ENCODE results near the gene NUP88.
"Not testable (repeated sequence)": the region's sequence is repeated elsewhere in the genome, so short reads cannot be mapped to it uniquely, and the experiment has no call there.

NUP88 gene

GRCh38 chr17:5419356-5419958 is at the start of gene NUP88:
Gene NUP88, minus strand, starts transcription at chr17:5419662. Its CDS starts 12 bp downstream, at chr17:5419650.
- DNase-seq: peak; percentile 94

- DNase-seq: peak; percentile 23
Observed at GRCh38 chr17:5468075-5468473, 48.6 kb upstream of the NUP88 start.

DNA sequence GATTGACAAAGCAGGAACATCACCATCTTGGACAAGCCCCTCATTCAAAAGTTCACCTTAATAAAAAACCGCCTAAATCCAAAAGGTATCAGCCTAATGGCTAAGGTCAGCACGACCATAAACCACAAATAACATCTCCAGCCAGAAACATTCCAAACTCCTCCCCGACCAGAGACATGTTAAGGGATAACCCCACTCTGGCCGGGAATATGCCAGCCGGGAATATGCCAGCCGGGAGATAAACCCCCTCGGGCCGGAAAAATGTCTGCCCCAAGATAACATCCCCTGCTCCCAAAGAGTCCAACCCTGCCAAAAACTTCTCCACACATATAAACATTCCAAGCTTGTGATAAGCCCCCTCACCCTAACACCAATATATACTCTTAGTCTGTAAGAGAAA is 48.0 kb upstream of the NUP88 start:
- DNase-seq: no peak

- no peak for DNase-seq
Observed at GRCh38 chr17:5466295-5466694, 46.8 kb upstream of the NUP88 start.

DNA sequence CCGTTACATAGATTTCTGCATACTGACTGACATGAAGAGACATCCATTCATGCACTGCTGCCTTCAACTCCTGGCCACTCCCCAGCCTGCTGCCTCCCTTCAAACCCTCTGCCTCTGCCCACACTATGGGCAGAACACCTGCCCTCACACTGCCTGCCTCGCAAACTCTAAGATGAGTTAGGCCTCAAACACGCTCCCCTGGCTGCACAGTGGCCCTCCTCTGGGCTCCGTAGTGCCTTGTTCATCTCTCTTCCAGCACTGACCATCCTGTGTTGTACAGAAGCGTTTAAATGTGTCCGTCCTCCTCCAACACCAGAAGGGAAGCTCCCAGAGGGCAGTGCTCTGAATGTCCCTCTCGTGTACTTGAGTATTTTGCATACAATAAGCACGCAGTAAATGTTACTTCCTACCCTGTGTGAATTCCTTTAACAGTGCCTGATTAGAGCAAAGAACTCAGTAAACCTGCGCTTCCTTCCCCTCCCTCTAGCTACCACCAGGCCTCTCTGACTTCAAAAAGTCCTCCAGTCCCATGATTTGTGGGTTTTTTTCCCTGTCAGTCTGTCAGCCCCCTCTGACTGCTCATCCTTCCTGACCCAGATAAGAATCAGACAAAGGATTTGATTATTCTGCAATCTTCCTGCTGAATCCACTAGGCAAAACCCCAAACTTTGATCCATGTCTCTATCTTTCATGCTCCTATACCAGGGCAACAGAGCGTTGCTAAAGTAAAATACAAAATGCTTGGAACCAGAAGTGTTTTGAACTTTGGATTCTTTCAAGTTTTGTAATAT is 45.5 kb upstream of the NUP88 start:
- DNase-seq: no peak

DNA sequence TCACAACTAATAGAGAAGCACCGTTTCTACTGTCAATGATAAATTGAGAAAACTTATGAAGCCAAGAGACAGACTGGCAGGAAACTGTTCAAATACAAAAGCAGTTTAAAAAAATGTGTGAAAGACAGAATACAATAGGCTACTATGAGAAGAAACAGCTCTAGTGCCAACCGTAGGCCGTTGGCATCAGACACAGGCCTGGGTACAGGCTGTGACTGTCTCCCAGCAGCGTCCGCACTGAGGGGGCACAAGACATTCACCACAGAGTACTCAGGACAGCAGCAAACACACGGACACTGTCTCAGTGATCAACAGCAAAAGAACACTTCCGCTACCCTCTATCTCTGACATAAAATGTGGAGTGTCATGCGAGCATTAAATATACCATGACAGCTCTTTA is 27.3 kb upstream of the NUP88 start:
- DNase-seq: no peak

GRCh38 chr17:5444209-5444608 is 24.7 kb upstream of the NUP88 start:
- no peak for DNase-seq

GRCh38 chr17:5443728-5444127 is 24.3 kb upstream of the NUP88 start:
- DNase-seq: no peak

DNA sequence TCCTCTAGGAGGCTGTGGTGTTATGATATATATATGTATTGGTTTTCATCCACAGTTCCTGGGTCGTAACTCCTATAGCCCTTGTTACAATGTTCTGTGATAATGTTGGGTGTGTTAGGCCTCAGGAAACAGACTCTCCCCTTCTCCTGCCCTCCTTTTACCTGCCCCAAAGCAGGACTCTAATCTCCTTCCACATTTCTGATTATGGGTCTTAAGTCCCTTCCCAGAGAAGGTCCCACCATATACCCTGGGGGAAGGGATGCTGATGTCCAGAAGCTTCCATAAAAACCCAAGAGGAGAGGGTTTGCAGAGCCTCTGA is 19.9 kb upstream of the NUP88 start:
- DNase-seq: no peak

DNA sequence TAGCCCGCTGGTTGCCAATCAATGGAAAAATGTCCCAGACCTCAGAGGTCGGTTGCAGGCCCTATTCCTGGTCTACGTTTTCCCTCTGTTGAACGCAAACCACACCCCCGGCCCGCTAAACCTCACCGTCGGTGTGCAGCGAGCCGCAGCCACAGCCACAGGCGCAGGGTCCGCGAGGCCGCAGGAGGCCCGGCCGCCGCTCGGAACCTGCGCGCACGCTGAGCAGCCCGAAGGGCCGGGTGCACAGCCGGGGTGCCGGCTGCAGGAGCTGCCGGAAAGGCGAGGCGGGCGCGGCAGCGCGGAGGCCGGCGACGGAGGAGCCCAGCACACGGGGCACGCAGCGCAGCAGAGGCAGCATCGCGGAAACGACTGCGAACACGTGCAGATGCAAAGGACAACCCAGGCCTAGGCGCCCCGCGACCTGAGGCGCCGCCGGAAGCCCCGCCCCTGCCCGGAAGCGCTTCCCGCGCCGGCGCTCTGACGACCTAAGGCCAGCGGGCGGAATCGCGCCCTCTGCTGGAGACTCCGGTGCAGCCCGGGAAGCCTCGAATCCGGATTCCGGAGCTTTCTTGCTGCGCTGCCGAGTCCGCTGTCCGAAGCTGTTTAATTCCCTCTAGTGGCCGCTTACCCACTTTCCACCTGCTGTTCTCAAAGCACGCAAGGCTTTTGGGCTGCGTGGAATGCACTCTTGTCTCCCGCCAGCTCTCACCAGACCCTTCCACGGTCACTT is 19.4 kb upstream of the NUP88 start, which contains the start of gene C1QBP:
Gene C1QBP (minus strand): TSS at position 440 of the 730 bp plus-strand sequence. CDS start 82 bp downstream, at position 358.
- peak; percentile 88 for DNase-seq

- no peak for DNase-seq
Observed at GRCh38 chr17:5437721-5438317, 18.4 kb upstream of the NUP88 start.

DNA sequence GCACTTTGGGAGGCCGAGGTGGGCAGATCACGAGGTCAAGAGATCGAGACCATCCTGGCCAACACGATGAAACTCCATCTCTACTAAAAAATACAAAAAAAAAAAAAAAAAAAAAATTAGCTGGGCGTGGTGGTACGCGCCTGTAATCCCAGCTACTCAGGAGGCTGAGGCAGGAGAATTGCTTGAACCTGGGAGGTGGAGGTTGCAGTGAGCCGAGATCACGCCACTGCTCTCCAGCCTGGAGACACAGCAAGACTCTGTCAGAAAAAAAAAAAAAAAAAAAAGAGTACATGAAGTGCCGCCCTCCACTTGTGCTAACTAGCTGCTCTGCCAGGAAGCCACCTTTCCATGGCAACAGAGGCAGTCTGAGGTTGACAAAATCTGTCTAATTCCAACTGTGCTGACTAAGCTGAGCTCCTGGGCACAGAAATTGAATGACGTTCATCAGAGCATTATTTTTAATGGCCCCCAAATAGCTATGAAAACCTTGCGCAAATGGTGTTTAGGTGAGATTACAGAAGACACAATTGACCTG is 16.4 kb upstream of the NUP88 start:
- not testable (repeated sequence) for DNase-seq

GRCh38 chr17:5434984-5435383 is 15.5 kb upstream of the NUP88 start:
- no peak for DNase-seq

- no peak for DNase-seq
Observed at GRCh38 chr17:5431949-5432556, 12.6 kb upstream of the NUP88 start.

- not testable (repeated sequence) for DNase-seq
Observed at GRCh38 chr17:5431234-5431633, 11.8 kb upstream of the NUP88 start.

GRCh38 chr17:5430413-5430999 is 11.0 kb upstream of the NUP88 start:
- no peak for DNase-seq

GRCh38 chr17:5429191-5429887 is 9.9 kb upstream of the NUP88 start:
- DNase-seq: no peak

DNA sequence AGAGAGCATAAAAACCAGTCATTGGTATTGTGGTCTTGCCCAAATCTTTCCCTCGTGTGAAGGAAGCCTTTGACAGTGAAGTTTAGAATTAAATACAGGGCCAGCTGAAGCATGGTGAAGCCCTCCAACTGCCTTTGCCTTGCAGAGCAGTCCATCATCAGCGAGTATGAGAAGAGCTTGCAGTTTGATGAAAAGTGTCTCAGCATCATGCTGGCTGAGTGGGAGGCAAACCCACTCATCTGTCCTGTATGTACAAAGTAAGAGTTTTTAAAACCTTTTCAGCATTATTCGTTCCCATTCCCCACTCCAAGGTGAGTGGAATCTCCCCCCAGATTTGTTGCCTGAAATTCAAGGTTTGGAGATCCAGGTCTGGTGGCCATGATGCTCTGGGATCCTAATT is 6.4 kb upstream of the NUP88 start:
- no peak for DNase-seq

DNA sequence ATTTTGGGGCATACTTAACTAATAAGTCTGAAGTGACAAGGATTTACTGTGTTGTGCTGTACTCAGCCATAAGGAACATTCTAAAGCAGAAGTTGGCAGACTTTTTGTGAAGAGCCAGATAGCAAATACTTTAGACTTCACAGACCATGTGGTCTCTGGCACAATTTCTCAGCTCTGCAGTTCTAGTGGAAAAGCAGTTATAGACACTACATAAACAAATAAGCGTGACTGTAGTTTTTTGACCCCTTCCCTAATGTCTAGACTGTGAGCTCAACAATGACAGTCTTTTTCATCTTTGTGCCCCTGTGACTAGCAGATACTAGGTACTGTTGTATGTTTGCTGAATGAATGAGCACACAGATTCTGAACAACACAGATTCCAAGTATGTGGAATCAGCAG is 5.4 kb upstream of the NUP88 start:
- no peak for DNase-seq

DNA sequence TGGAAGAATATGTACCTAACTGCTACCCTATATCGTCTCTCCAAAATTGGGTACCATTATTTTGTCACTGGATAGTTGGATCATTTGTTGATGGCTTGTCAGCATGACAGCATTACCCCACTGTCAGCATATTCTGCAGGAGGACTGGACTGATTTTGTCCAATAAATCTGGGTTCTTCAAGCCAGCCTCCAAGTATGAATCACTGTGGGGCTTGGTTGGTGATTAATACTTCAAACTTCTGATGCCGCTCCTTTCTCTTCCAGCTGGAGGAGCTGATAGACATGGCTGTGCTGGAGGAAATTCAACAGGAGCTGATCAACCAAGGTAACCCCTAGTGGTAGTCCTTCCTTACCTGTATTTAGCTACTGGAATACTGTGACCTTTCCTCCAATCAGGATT is 3.0 kb upstream of the NUP88 start:
- DNase-seq: no peak

GRCh38 chr17:5419959-5420653 is 644 bp upstream of the NUP88 start, which contains the start of gene RPAIN:
Gene RPAIN, plus strand, starts transcription at chr17:5420182. Its CDS starts 29 bp downstream, at chr17:5420211.
- peak; percentile 77 for DNase-seq
